RKO (cell line): ENCODE measurements around the gene LPAR5.

Experiments
- DNase-seq: peaks from one replicate; pipeline ENCODE4 v3.0.0-alpha.2; 2016; ENCODE audit warnings: low spot score

The LPAR5 gene

GRCh38 chr12:6638305-6638704, 2.5 kb upstream of the LPAR5 start:
- no peak for DNase-seq

DNA sequence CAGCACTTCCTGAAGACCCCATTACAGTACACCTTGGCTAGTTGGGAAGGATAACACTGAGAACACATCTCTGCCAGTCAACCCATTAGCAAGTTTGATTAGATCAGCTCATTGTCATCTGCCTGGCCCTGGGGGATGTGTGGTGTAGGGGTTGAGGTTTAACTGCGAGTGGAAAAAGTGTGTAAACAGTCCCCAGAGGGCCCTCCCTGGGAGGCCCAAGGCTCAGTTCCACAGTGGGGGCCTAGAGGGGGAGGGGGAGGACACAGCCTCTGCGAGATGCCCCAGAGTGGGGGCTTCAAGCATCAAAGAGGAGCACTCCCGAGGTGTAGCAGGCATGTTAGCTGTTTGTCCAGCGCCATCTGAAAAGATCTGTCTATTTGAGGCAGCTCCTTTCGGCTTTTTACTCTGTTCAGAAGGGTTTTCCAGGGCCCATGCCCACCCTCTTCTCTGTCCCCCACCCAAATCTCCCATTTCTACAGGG, 344 bp downstream of the LPAR5 start:
- no peak for DNase-seq

DNA sequence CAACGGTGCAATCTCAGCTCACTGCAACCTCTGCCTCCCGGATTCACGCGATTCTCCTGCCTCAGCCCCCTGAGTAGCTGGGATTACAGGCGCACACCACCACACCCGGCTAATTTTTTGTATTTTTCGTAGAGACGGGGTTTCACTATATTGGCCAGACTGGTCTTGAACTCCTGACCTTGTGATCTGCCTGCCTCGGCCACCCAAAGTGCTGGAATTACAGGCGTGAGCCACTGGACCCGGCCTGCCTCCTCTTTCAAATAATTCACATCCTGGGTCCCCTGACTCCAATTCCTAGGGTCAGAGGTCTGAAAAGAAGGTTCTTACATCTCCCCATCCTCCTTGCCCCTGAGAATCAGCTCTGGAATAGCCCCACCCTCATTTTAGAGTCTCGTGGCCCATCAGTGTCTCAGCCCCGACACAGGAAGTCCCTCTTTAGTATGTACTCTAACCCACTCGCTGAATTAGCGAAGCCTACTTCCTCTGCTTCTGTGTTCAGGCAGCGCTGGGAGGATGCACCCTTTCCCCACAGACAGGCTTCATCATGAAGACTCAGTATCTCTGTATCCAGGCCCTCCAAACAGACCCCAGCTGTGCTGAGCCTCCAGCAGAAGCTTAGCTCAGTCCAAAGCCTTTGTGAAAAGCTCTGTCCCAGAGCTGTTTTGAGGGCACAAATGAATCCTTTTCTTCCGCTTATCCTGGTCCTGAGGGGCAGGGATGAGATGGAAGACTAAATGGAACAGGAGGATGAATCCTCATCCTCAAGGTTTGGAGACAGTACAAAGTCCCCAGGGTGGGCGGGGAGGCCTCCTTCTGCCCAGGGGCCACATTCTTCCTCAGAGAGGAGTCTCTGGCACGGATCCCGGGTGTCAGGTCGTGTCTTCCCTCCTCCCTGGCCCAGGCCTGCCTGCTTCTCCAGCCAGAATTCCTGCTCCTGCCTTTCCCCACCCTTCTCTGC, 3.5 kb downstream of the LPAR5 start:
- DNase-seq, result no peak

GRCh38 chr12:6631549-6631961, 4.2 kb downstream of the LPAR5 start:
- no peak for DNase-seq

DNA sequence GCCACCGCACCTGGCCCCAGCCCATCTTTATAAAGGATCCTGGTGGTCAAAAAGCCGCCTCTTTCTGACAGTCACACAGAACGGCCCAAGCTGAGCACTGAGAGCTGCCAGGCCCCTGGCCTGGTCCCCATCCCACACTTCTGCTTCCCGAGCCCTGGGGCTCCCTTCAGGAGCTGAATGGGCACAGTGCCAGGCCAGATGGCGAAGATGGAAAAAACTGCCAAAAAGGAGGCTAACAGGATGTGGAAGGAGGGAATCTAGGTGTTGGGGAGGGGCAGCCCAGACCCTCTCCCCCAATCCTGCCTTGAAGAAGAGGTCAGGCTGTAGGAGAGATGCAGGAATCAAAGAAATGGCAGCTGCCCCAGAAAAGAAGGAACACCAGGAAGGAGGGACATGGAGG, 5.0 kb downstream of the LPAR5 start:
- no peak for DNase-seq

DNA sequence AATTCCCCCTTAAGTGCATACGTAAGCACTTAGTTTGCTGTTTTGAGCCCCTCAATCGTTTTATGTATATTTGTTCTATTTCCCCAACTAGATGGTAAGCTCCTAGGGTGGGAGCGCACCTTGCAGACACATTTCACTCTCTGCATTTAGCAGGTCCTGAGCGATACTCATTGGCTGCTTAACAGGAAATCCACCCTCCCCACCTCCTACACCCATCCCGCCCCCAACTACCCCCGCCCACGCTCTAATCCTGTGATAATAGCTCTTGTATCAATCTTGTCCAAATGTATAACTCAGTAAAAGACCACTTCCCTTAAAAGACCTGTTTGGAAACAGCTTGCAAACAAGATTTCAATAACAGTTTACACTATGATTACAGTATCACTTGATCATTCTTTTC, 8.1 kb downstream of the LPAR5 start:
- DNase-seq, result no peak

- no peak for DNase-seq
Observed at GRCh38 chr12:6626654-6627283, 9.0 kb downstream of the LPAR5 start.

GRCh38 chr12:6620885-6621274, 14.9 kb downstream of the LPAR5 start:
- DNase-seq, result no peak

DNA sequence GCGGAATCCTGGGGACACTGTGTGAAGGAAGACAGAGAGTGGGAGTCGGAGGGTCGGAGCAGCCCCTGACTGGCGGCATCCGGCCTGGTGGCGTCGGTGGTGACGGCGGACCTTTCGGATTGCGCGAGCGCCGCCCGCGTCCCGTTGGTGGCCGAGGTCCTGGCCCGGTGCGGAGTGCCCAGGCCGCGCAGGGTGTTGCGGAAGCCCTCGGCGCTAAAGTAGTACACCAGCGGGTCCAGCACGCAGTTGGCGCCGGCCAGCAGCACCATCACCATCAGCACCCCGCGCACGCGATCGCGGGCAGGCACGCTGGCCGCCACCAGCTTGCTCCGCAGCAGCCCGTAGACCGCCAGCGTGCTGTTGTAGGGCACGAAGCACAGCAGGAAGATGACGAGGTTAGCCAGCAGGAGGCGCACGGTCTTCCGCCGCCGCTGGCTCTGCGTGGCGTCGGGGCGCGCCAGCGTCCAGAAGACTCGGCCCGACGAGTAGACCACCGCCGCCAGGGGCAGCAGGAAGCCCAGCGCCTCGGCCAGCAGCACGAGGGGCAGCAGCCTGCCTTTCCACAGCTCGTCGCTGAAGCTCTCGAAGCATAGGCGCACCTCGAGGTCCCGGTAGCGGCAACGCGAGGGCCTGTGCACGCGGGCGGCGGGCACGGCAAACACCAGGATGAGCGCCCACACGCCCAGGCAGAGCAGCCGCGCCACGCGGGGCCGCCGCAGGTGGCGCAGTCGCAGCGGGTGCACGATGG, 15.4 kb downstream of the LPAR5 start:
- no peak for DNase-seq

GRCh38 chr12:6618483-6619225, 17.1 kb downstream of the LPAR5 start:
- no peak for DNase-seq

DNA sequence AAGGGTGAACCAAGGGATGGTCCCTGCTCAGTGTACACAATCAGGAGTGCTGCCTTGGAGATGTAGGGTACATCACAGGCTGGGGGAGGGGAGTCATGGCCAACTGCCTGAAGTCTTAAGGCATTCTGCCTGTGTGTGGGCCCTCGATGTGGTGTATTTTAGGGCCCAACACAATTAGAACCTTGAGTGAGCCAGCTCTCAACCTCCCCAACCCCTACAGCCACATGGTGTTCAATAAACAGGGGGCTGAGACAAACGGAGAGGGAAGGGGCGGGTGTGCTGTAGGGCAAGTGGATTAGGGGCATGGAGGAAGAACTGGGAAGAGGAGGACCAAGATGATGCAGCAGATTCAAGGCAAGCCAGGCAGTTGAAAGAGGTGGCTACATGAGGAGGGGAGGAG, 20.0 kb downstream of the LPAR5 start:
- no peak for DNase-seq

DNA sequence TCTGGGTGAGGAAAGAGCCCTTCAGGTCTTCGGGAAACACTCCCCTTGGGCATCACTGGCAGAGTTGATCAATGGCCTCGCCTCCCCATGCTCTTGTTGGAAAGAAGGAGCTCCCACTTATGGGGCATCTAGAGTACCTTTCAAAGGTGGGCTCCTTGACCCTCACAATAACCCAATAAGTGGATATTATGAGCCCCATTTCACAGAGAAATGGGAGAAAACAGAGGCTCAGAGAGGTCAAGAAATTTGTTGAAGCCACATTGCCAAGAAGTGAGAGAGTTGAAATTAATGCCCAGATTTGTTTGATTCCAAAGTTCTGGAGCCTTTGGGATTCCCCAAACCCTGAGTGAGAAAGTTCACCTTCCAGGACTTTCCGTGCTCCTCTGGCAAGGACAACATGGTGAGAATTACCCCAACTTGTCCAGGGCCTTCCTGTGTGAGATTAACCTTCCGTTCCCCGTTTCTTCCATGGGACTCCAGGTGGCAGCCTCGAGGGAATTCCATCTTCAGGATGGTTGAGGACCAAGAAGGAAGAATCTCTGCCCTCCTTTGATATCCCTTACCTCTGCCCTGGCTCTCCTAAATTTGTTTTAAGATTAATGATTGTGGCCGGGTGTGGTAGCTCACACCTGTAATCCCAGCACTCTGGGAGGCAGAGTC, 21.1 kb downstream of the LPAR5 start:
- no peak for DNase-seq

GRCh38 chr12:6613776-6614512, 21.8 kb downstream of the LPAR5 start:
- DNase-seq, result peak; percentile 48

- DNase-seq, result no peak
Observed at GRCh38 chr12:6613015-6613775, 22.6 kb downstream of the LPAR5 start.

DNA sequence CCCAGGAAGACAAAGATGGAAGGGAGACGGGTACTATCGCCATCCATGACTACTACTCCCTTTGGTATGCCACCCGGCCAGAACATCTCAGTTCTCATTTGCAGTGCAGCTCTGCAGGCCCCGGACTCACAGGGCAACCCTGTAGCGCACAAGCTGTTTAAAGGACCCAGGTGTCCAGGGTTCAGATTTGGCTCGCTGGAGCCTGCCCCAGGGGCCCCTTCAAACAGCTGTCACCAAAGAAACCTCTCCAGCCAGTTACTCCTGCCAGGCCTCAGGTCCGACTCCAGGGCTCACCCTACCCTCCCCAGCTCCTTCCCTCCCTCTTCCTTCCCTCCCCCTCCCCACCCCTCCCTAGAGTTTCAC, 23.1 kb downstream of the LPAR5 start:
- DNase-seq, result no peak

- DNase-seq, result no peak
Observed at GRCh38 chr12:6612247-6612646, 23.5 kb downstream of the LPAR5 start.

DNA sequence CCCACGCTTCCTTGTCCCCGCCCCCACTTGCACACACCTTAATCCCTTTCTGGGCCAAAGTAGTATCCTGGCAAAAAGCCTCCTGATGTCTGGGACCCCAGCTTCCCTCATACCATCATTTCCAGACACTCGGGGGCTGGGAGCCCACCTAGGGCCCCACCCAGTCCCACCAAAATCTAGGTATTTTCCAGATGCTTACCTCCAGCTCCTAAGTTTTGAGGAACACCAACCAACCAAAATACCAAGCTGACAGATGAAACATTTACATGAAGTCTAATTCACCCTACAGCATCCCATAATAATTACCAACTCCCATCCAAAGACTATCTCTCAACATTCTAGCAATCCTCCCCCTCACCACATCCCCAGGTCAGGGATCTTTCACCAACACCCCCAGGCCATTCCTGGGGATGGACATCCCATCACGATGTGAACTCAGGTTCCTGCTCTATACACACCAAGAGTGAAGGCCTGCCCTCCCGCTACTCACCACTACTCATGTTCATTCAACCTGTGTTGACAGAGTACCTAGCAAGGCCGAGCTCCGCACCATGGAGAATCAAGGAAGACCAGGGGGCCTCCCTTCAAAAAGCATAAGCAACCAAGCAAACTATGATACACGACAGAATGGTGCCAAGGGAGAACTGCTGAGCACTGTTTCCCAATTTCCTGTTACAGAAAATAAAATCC, 27.0 kb downstream of the LPAR5 start:
- DNase-seq, result no peak

GRCh38 chr12:6607751-6608591, 27.8 kb downstream of the LPAR5 start:
- DNase-seq, result peak; percentile 80
